ENCODE measurements around the gene FHOD3. TPM values are rescaled to one million over a fixed set of nuclear protein-coding genes. Genes with fewer than 3 reads are reported as not detected.

Gene FHOD3
- total and polyA plus RNA-seq, 2 of the 4 experiments (the other 2 are of a cell fraction): 14.6 to 16.0 TPM

GRCh38 chr18:36613069-36613468, 315.6 kb downstream of the FHOD3 start:
- H2BK5ac ChIP-seq (ENCODE audit: low read depth, low read length, poor library complexity, severe bottlenecking): no peak overlapping the region
- no TSS peak for BruUV-seq (replicated peaks)
- no peak overlapping the region for H3K4me2 ChIP-seq (ENCODE audit: low read depth, low read length)
- H4K91ac ChIP-seq (ENCODE audit: insufficient read depth, low read depth, low read length): no peak overlapping the region
- H3K4me3 ChIP-seq (ENCODE audit: insufficient read depth, low read depth, low read length): no peak overlapping the region
- no peak overlapping the region for H3K23ac ChIP-seq (ENCODE audit: low read depth, low read length)
- no peak overlapping the region for H2AK9ac ChIP-seq (replicated peaks; ENCODE audit: low read depth, low read length, poor library complexity)
- ATAC-seq (ENCODE audit: low read depth) (no peak), DNase-seq (no peak)
- H2BK15ac ChIP-seq (ENCODE audit: low read depth, low read length): no peak overlapping the region
- no peak overlapping the region for H3K9ac ChIP-seq (ENCODE audit: low read depth, low read length)
- no peak overlapping the region for H3K14ac ChIP-seq (replicated peaks; ENCODE audit: low read depth, low read length)
- intact Hi-C loops (cut with micrococcal nuclease) (no loop called here), dilution Hi-C loops (cut with HindIII; ENCODE audit: low sequenced_read_pairs, unreplicated experiment) (no loop called here), in situ Hi-C loops (cut with MboI; ENCODE audit: low sequenced_read_pairs) (no loop called here)
- no CpG with 5 or more reads among the region's 6 CpGs for WGBS, 2 experiments (ENCODE audit: extremely low coverage in 2 of 2, insufficient read length in 1 of 2)
- H3K9me1 ChIP-seq (ENCODE audit: insufficient read depth, low read length): no peaks in the 10 kb centered on the region
- H3K4me1 ChIP-seq (ENCODE audit: control insufficient read depth, insufficient read depth, low read length): no peaks in the 10 kb centered on the region
- no peak overlapping the region for H3K56ac ChIP-seq (ENCODE audit: extremely low read depth, insufficient read depth, low read length)
- H3K79me1 ChIP-seq (ENCODE audit: low read depth in 1 of 2, low read length in 2 of 2): no peaks in the 10 kb centered on the region
- no peak overlapping the region for H2AK5ac ChIP-seq (ENCODE audit: low read depth, low read length)
- H4K5ac ChIP-seq (ENCODE audit: low read depth, low read length): no peak overlapping the region
- H4K8ac ChIP-seq (ENCODE audit: low read depth in 2 of 2, low read length in 2 of 2): no peak overlapping the region
- H3K18ac ChIP-seq (ENCODE audit: low read depth, low read length): no peak overlapping the region
- no peaks in the 10 kb centered on the region for H3K9me3 ChIP-seq (ENCODE audit: control insufficient read depth, insufficient read depth, low read length)
- H3K27me3 ChIP-seq (ENCODE audit: control insufficient read depth, insufficient read depth, low read length): no peaks in the 10 kb centered on the region
- H3K36me3 ChIP-seq (ENCODE audit: control insufficient read depth, insufficient read depth, low read length): no peaks in the 10 kb centered on the region
- H2BK120ac ChIP-seq (ENCODE audit: low read depth, low read length): no peak overlapping the region
- TF ChIP-seq CEBPB (IDR thresholded peaks at IDR 0.05; ENCODE audit: low read depth, low read length) (no peak), NFE2L2 (IDR thresholded peaks at IDR 0.05; ENCODE audit: low read depth, low read length) (no peak), RFX5 (IDR thresholded peaks at IDR 0.05; ENCODE audit: low read depth, low read length) (no peak), SMC3 (IDR thresholded peaks at IDR 0.05; ENCODE audit: low read depth, low read length) (no peak), USF2 (IDR thresholded peaks at IDR 0.05; ENCODE audit: low read depth, low read length) (no peak), BHLHE40 (IDR thresholded peaks at IDR 0.05; ENCODE audit: low read depth, low read length) (no peak), RAD21 (IDR thresholded peaks at IDR 0.05; ENCODE audit: low read length) (no peak), FOS (IDR thresholded peaks at IDR 0.05; ENCODE audit: low read depth, low read length) (no peak), MAZ (IDR thresholded peaks at IDR 0.05; ENCODE audit: borderline replicate concordance, low read depth, low read length) (no peak), MXI1 (IDR thresholded peaks at IDR 0.05; ENCODE audit: borderline replicate concordance, low read depth, low read length) (no peak)
- ChIA-PET CTCF (no interaction called here), POLR2A (ENCODE audit: unreplicated experiment) (no interaction called here)
- H3K4ac ChIP-seq (ENCODE audit: low read depth, low read length): no peak overlapping the region
- H2AFZ ChIP-seq (replicated peaks; ENCODE audit: low read length, poor library complexity): no peak overlapping the region
- H4K20me1 ChIP-seq (ENCODE audit: insufficient read depth, low read length): no peaks in the 10 kb centered on the region
- H3K27ac ChIP-seq (ENCODE audit: insufficient read depth, low read length): no peak overlapping the region
- H2BK20ac ChIP-seq (ENCODE audit: low read depth, low read length): no peak overlapping the region

Measured in IMR-90 (cell line).